H1 (cell line): ENCODE results near the gene SPACA9. TPM values are rescaled to one million over a fixed set of nuclear protein-coding genes. Genes with fewer than 3 reads are reported as not detected.

Source experiments
- CTCF ChIA-PET: fragments of 300-600 bp; sonication (Branson Sonifier 250); formaldehyde crosslinking; loops from one replicate; lab custom pipeline; 2021; ENCODE audit not compliant: partially characterized antibody; lab: Charles Lee
- POLR2A ChIA-PET: fragments of 300-600 bp; sonication (Branson Sonifier 250); formaldehyde crosslinking; loops from one replicate; lab custom pipeline; 2021; ENCODE audit warnings: inconsistent platforms; ENCODE audit not compliant: partially characterized antibody; lab: Charles Lee
- DNase-seq, 2 experiments: peaks; one replicate each; pipeline versions ENCODE4 v3.0.0 to v3.0.0-alpha.2; 2010 to 2022; ENCODE audit warnings: low spot score in 2 of 2, low read depth in 1 of 2, mixed read lengths in 1 of 2
- FAIRE-seq: peaks from 2 replicates; lab custom pipeline; 2011; peaks lifted over from hg19 to GRCh38; lab: Jason Lieb, UNC
- H2AFZ ChIP-seq: 2 replicates; pipeline ENCODE4 v1.8.1; 2012; ENCODE audit warnings: low read length, inconsistent platforms
- H2AK5ac ChIP-seq: 2 replicates; pipeline ENCODE4 v1.6.1; 2013; ENCODE audit warnings: low read depth, low read length
- H2BK120ac ChIP-seq: replicated peaks from 2 replicates; pipeline ENCODE3; 2013; ENCODE audit warnings: low read depth, low read length, inconsistent platforms
- H2BK12ac ChIP-seq: 2 replicates; pipeline ENCODE4 v1.6.1; 2013; ENCODE audit warnings: low read depth, low read length
- H2BK15ac ChIP-seq: 2 replicates; pipeline ENCODE4 v1.6.1; 2013; ENCODE audit warnings: low read length
- H2BK20ac ChIP-seq: 2 replicates; pipeline ENCODE4 v1.6.1; 2013; ENCODE audit warnings: low read length
- H2BK5ac ChIP-seq: 2 replicates; pipeline ENCODE4 v1.6.1; 2013; ENCODE audit warnings: low read depth, low read length
- H3K14ac ChIP-seq: 2 replicates; pipeline ENCODE4 v1.6.1; 2013; ENCODE audit warnings: inconsistent platforms; ENCODE audit not compliant: insufficient read length
- H3K18ac ChIP-seq: 2 replicates; pipeline ENCODE4 v1.6.1; 2013; ENCODE audit warnings: low read length; ENCODE audit errors: extremely low read depth
- H3K23ac ChIP-seq: 2 replicates; pipeline ENCODE4 v1.6.1; 2013; ENCODE audit warnings: inconsistent platforms; ENCODE audit not compliant: insufficient read length
- H3K23me2 ChIP-seq: 2 replicates; pipeline ENCODE4 v1.6.1; 2013; ENCODE audit warnings: low read depth, low read length
- H3K27ac ChIP-seq: 2 replicates; pipeline ENCODE4 v1.6.1; 2011; ENCODE audit warnings: low read depth, low read length, inconsistent platforms
- H3K27me3 ChIP-seq, 4 experiments: replicated peaks in 1 of 4; 1 replicate in 1 of 4; 2 replicates in 3 of 4; pipeline versions ENCODE4 v1.6.1 to v1.8.1; 2011 to 2013; ENCODE audit warnings: low read length in 3 of 4, mild to moderate bottlenecking in 3 of 4, inconsistent platforms in 2 of 4, mixed read lengths in 2 of 4, moderate library complexity in 1 of 4; ENCODE audit not compliant: control insufficient read depth in 3 of 4, insufficient read depth in 3 of 4; ENCODE audit errors: extremely low read depth in 1 of 4
- H3K36me3 ChIP-seq, 4 experiments: 2 replicates each; pipeline versions ENCODE4 v1.6.1 to v1.8.1; 2011 to 2013; ENCODE audit warnings: mild to moderate bottlenecking in 4 of 4, low read length in 3 of 4, moderate library complexity in 2 of 4, control low read depth in 1 of 4, inconsistent platforms in 1 of 4; ENCODE audit not compliant: insufficient read depth in 4 of 4, control insufficient read depth in 2 of 4
- H3K4ac ChIP-seq: replicated peaks from 2 replicates; pipeline ENCODE3; 2013; ENCODE audit warnings: low read length, low read depth, mixed read lengths, inconsistent platforms; ENCODE audit not compliant: insufficient read length
- H3K4me1 ChIP-seq, 4 experiments: replicated peaks in 1 of 4; 1 replicate in 1 of 4; 2 replicates in 3 of 4; pipeline versions ENCODE4 v1.6.1 to v1.8.1; 2011 to 2013; ENCODE audit warnings: low read length in 3 of 4, inconsistent platforms in 2 of 4, mixed read lengths in 1 of 4; ENCODE audit not compliant: insufficient read depth in 4 of 4, control insufficient read depth in 3 of 4
- H3K4me2 ChIP-seq, 2 experiments: 2 replicates each; pipeline versions ENCODE4 v1.6.1 to v1.8.1; 2011 to 2013; ENCODE audit warnings: low read depth in 2 of 2, low read length in 2 of 2, control low read depth in 1 of 2, inconsistent platforms in 1 of 2, mild to moderate bottlenecking in 1 of 2; ENCODE audit not compliant: insufficient read depth in 1 of 2
- H3K4me3 ChIP-seq, 4 experiments: fragments of 200-600, 300-600 bp in 1 of 4; sonication (generic), shearing (Covaris generic), sonication (Bioruptor Twin) in 1 of 4; 2 replicates each; pipeline versions ENCODE4 v1.5.1 to v1.8.1; 2011 to 2016; ENCODE audit warnings: low read length in 4 of 4, low read depth in 3 of 4, control low read depth in 2 of 4, inconsistent platforms in 2 of 4, mild to moderate bottlenecking in 2 of 4, mixed read lengths in 1 of 4, moderate library complexity in 1 of 4; ENCODE audit not compliant: insufficient read depth in 2 of 4; ENCODE audit errors: extremely low read depth in 1 of 4
- H3K56ac ChIP-seq: replicated peaks from 2 replicates; pipeline ENCODE3; 2013; ENCODE audit warnings: low read depth, mild to moderate bottlenecking, mixed read lengths, low read length, inconsistent platforms; ENCODE audit not compliant: insufficient read length
- H3K79me1 ChIP-seq: 2 replicates; pipeline ENCODE4 v1.6.1; 2013; ENCODE audit warnings: low read depth, low read length, control low read depth
- H3K79me2 ChIP-seq, 2 experiments: 2 replicates each; pipeline versions ENCODE4 v1.6.1 to v1.8.1; 2012 to 2013; ENCODE audit warnings: low read length in 2 of 2, mild to moderate bottlenecking in 2 of 2, inconsistent platforms in 1 of 2; ENCODE audit not compliant: insufficient read depth in 2 of 2, control insufficient read depth in 1 of 2
- H3K9ac ChIP-seq, 4 experiments: replicated peaks in 1 of 4; 1 replicate in 1 of 4; 2 replicates in 3 of 4; pipeline versions ENCODE4 v1.6.1 to v1.8.1; 2011 to 2013; ENCODE audit warnings: low read depth in 3 of 4, low read length in 3 of 4, control low read depth in 2 of 4, mild to moderate bottlenecking in 2 of 4, moderate library complexity in 2 of 4, inconsistent platforms in 1 of 4; ENCODE audit errors: extremely low read depth in 1 of 4
- H3K9me3 ChIP-seq, 2 experiments: 2 replicates each; pipeline versions ENCODE4 v1.6.1 to v1.8.1; 2012 to 2013; ENCODE audit warnings: mild to moderate bottlenecking in 2 of 2, moderate library complexity in 2 of 2, control low read depth in 1 of 2, inconsistent platforms in 1 of 2, low read depth in 1 of 2, low read length in 1 of 2, mixed read lengths in 1 of 2; ENCODE audit not compliant: insufficient read depth in 2 of 2
- H4K20me1 ChIP-seq, 2 experiments: replicated peaks in 1 of 2; 2 replicates each; pipeline versions ENCODE3 to v1.8.1; 2011 to 2013; ENCODE audit warnings: inconsistent platforms in 2 of 2, low read length in 2 of 2, mild to moderate bottlenecking in 1 of 2; ENCODE audit not compliant: insufficient read depth in 2 of 2, control insufficient read depth in 1 of 2
- H4K5ac ChIP-seq: 2 replicates; pipeline ENCODE4 v1.6.1; 2013; ENCODE audit warnings: low read length, low read depth, mixed read lengths, inconsistent platforms; ENCODE audit not compliant: insufficient read length
- H4K8ac ChIP-seq: 2 replicates; pipeline ENCODE4 v1.8.0; 2013; ENCODE audit warnings: mild to moderate bottlenecking, moderate library complexity, low read length, inconsistent platforms; ENCODE audit not compliant: insufficient read depth; ENCODE audit errors: extremely low read depth
- H4K91ac ChIP-seq: replicated peaks from 2 replicates; pipeline ENCODE3; 2013; ENCODE audit warnings: low read length, mixed read lengths, inconsistent platforms; ENCODE audit not compliant: insufficient read length
- CBX5 ChIP-seq: fragments of 300-800, 300-1000 bp; sonication (generic); IDR thresholded peaks from 2 replicates; pipeline ENCODE4 v1.7.1; 2016; ENCODE audit warnings: antibody characterized with exemption, low read length, low read depth
- RAD21 ChIP-seq, 2 experiments: IDR thresholded peaks in 1 of 2; conservative IDR thresholded peaks in 1 of 2; 2 replicates each; pipeline ENCODE4 v1.6.1; 2011; ENCODE audit warnings: low read depth in 2 of 2, low read length in 2 of 2, improper control_type of control experiment in 1 of 2, inconsistent platforms in 1 of 2, mild to moderate bottlenecking in 1 of 2, moderate library complexity in 1 of 2
- SIRT6 ChIP-seq: IDR thresholded peaks from one replicate; pipeline ENCODE4 v1.7.1; 2012; ENCODE audit warnings: low read length, inconsistent platforms
- WGBS, 2 experiments: shearing (Covaris generic) in 1 of 2; methylation state at CpG; one replicate each; pipeline versions ENCODE4 v1.1.6 to v1.1.7; 2013 to 2015; ENCODE audit warnings: low lambda C conversion rate in 2 of 2, mixed read lengths in 2 of 2, inconsistent platforms in 1 of 2, low coverage in 1 of 2, missing lambda C conversion rate in 1 of 2; ENCODE audit not compliant: insufficient replicate concordance in 2 of 2, insufficient coverage in 1 of 2, insufficient read length in 1 of 2; ENCODE audit errors: extremely low coverage in 1 of 2, missing lambda C conversion rate in 1 of 2; 5-methylcytosine and 5-hydroxymethylcytosine counted together
- polyA plus RNA-seq, 7 experiments: library from polyadenylated mRNA; depleted of rRNA in 3 of 7; stranded (reverse) in 5 of 7; unstranded in 2 of 7; fragments of >200 nt in 5 of 7; fragments of 200-250 nt in 2 of 7; gene quantifications; 1 replicate in 5 of 7; 2 replicates in 1 of 7; 4 replicates in 1 of 7; pipeline versions ENCODE4 v1.2.1 to v1.2.3, GENCODE V29; 2011 to 2013; ENCODE audit warnings: missing spikeins in 2 of 7, mixed read lengths in 2 of 7
- total RNA-seq: library from RNA; stranded (reverse); fragmentation: NEBNext Ultra II Directional; extraction: Animal tissue kit (Norgen Biotek cat#: 25700); gene quantifications from 2 replicates; pipeline ENCODE4 v1.2.1, GENCODE V29; 2021

SPACA9 gene
- total and polyA plus RNA-seq, 2 of the 8 experiments (the other 6 are each of a cell fraction or from before 2014, with no cell fraction given): 0.63 to 1.3 TPM

- 91% methylated on average over 13 of the region's 13 CpGs; no CpG with 5 or more reads in 1 of the 2 experiments for WGBS, 2 experiments
- H2AK5ac ChIP-seq: no peak overlapping the region
- POLR2A ChIA-PET: no interaction called here
- H3K14ac ChIP-seq: no peak overlapping the region
- H3K9me3 ChIP-seq: no peaks in the 10 kb centered on the region
- FAIRE-seq: no peak
- H3K4me1 ChIP-seq: no peaks in the 10 kb centered on the region
- no peak overlapping the region for H3K23ac ChIP-seq
- H3K23me2 ChIP-seq: 0 out of 2 replicates have a peak, but pooled peaks cover 2% of the 10 kb centered on the region
- no peak overlapping the region for H4K5ac ChIP-seq
- H4K91ac ChIP-seq: no peak overlapping the region
- no peak overlapping the region for H2BK12ac ChIP-seq
- no peak overlapping the region for H3K4me3 ChIP-seq
- H2BK120ac ChIP-seq: no peak overlapping the region
- no peak overlapping the region for H4K8ac ChIP-seq
- H3K56ac ChIP-seq: no peak overlapping the region
- H2BK5ac ChIP-seq: no peak overlapping the region
- no peak overlapping the region for H2BK15ac ChIP-seq
- no peaks in the 10 kb centered on the region for H3K27me3 ChIP-seq
- H2BK20ac ChIP-seq: no peak overlapping the region
- H3K79me1 ChIP-seq: no peaks in the 10 kb centered on the region; the same call in 1 of the 2 replicates
- H3K4ac ChIP-seq: no peak overlapping the region
- no peaks in the 10 kb centered on the region for H3K79me2 ChIP-seq
- H3K27ac ChIP-seq: no peak overlapping the region
- H4K20me1 ChIP-seq: no peaks in the 10 kb centered on the region
- no peak for DNase-seq
- no peak overlapping the region for H2AFZ ChIP-seq
- no peak overlapping the region for H3K9ac ChIP-seq
- no peak overlapping the region for H3K4me2 ChIP-seq
- CTCF ChIA-PET: interaction anchor here (0.7 to 1.4 kb wide), 3 partner anchors 8 to 61 kb away, joined by 3 to 5 read pairs (median 3); no protein-coding TSS in a partner anchor
- no peaks in the 10 kb centered on the region for H3K36me3 ChIP-seq
- H3K18ac ChIP-seq: no peak overlapping the region
- no peak for TF ChIP-seq SIRT6
- TF ChIP-seq RAD21 (IDR thresholded peaks at IDR 0.05 in 1 of 2, conservative IDR thresholded peaks at IDR 0.05 in 1 of 2; ENCODE audit: low read depth in 2 of 2, low read length in 2 of 2): no peak
- no peak for TF ChIP-seq CBX5
Observed at GRCh38 chr9:132840980-132841379, 37.7 kb upstream of the SPACA9 start.
